ENCODE results near the gene CNGA3. TPM values are rescaled to one million over a fixed set of nuclear protein-coding genes. Genes with fewer than 3 reads are reported as not detected.

Gene CNGA3
- total and polyA plus RNA-seq, 10 of the 15 experiments (the other 5 are each of a cell fraction or from before 2014, with no cell fraction given), result not detected

GRCh38 chr2:98333922-98334321, 12.3 kb upstream of the CNGA3 start:
- no peak overlapping the region for H2AFZ ChIP-seq (ENCODE audit: control insufficient read depth, low read depth, low read length)
- no peak overlapping the region for H3K4me2 ChIP-seq (ENCODE audit: control insufficient read depth, insufficient read depth)
- peaks cover 2 to 3% of the 10 kb centered on the region in 2 experiments; a peak in 3 of 4 replicates for H3K27me3 ChIP-seq (replicated peaks in 1 of 2; ENCODE audit: control insufficient read depth in 2 of 2, insufficient read depth in 2 of 2, low read length in 1 of 2)
- TF ChIP-seq NBN (IDR thresholded peaks at IDR 0.05), result no peak
- no peak for TF ChIP-seq BCL11A (IDR thresholded peaks at IDR 0.05; ENCODE audit: low read depth, low read length)
- TF ChIP-seq SMARCA5 (IDR thresholded peaks at IDR 0.05), result no peak
- TF ChIP-seq SIN3A (IDR thresholded peaks at IDR 0.05; ENCODE audit: low read depth, low read length), result no peak
- no peak for TF ChIP-seq ZBTB33 (IDR thresholded peaks at IDR 0.05)
- TF ChIP-seq POLR2A (IDR thresholded peaks at IDR 0.05; ENCODE audit: low read depth, low read length), result no peak
- no peak for TF ChIP-seq CHD1 (IDR thresholded peaks at IDR 0.05; ENCODE audit: low read depth, low read length)
- TF ChIP-seq SPI1 (IDR thresholded peaks at IDR 0.05; ENCODE audit: borderline replicate concordance, insufficient read depth, low read depth, low read length), result no peak
- no peak for TF ChIP-seq RCOR1 (conservative IDR thresholded peaks at IDR 0.05; ENCODE audit: low read depth, low read length)
- no peak for TF ChIP-seq NR2C2 (IDR thresholded peaks at IDR 0.05; ENCODE audit: borderline replicate concordance, control insufficient read depth, insufficient read length, low read depth)
- no peak for TF ChIP-seq RB1 (IDR thresholded peaks at IDR 0.05; ENCODE audit: borderline replicate concordance)
- no peak for TF ChIP-seq POU2F2 (IDR thresholded peaks at IDR 0.05; ENCODE audit: borderline replicate concordance, low read depth, low read length)
- TF ChIP-seq IRF5 (IDR thresholded peaks at IDR 0.05; ENCODE audit: borderline replicate concordance), result no peak
- no peak for TF ChIP-seq ETV6 (conservative IDR thresholded peaks at IDR 0.05 in 1 of 2, IDR thresholded peaks at IDR 0.05 in 1 of 2; ENCODE audit: borderline replicate concordance in 1 of 2, low read depth in 1 of 2)
- TF ChIP-seq CHD2 (IDR thresholded peaks at IDR 0.05; ENCODE audit: borderline replicate concordance, low read depth, low read length), result no peak
- TF ChIP-seq ASH2L (IDR thresholded peaks at IDR 0.05; ENCODE audit: borderline replicate concordance, low read depth), result no peak
- TF ChIP-seq ZNF592 (IDR thresholded peaks at IDR 0.05), result no peak
- TF ChIP-seq TBL1XR1 (IDR thresholded peaks at IDR 0.05; ENCODE audit: low read depth, low read length), result no peak
- TF ChIP-seq POLR2AphosphoS2 (IDR thresholded peaks at IDR 0.05; ENCODE audit: low read depth, low read length), result no peak
- TF ChIP-seq JUNB (IDR thresholded peaks at IDR 0.05), result no peak
- H3K4me3 ChIP-seq, result no peak overlapping the region
- no peaks in the 10 kb centered on the region for H3K79me2 ChIP-seq (ENCODE audit: control insufficient read depth, insufficient read depth, low read length)
- H3K4me1 ChIP-seq (ENCODE audit: control insufficient read depth, insufficient read depth, low read length), result no peaks in the 10 kb centered on the region
- SMC1A ChIA-PET (ENCODE audit: uncharacterized antibody, unreplicated experiment), result interaction anchor here (0.7 kb wide), 1 partner anchor 466 kb away, joined by 3 read pairs; no protein-coding TSS in a partner anchor
- H3K9me3 ChIP-seq (replicated peaks; ENCODE audit: control insufficient read depth, insufficient read depth, low read length), result no peaks in the 10 kb centered on the region
- intact Hi-C loops (cut with micrococcal nuclease; ENCODE audit: unreplicated experiment) (no loop called here), in situ Hi-C loops (cut with MboI) (no loop called here)
- FAIRE-seq (no peak), DNase-seq (ENCODE audit: low read depth, low spot score) (no peak), ATAC-seq (no peak)
- CTCF ChIA-PET, result no interaction called here
- H3K27ac ChIP-seq (ENCODE audit: control insufficient read depth, insufficient read depth), result no peak overlapping the region
- no peaks in the 10 kb centered on the region for H4K20me1 ChIP-seq (ENCODE audit: control insufficient read depth, insufficient read depth)
- no peak overlapping the region for H3K9ac ChIP-seq (ENCODE audit: control insufficient read depth, insufficient read depth, low read length)
- BruUV-seq (replicated peaks), result no TSS peak
- WGBS (ENCODE audit: insufficient coverage, insufficient replicate concordance, low lambda C conversion rate, missing lambda C conversion rate), result 26% methylated on average over 2 of the region's 2 CpGs
- RAD21 ChIA-PET (ENCODE audit: unreplicated experiment), result interaction anchor here (0.6 kb wide), 1 partner anchor 509 kb away, joined by 3 read pairs; no protein-coding TSS in a partner anchor
- H3K36me3 ChIP-seq (ENCODE audit: control insufficient read depth in 2 of 2, insufficient read depth in 2 of 2, low read length in 1 of 2), result no peaks in the 10 kb centered on the region
- POLR2A ChIA-PET, result no interaction called here
